ENCODE measurements around the gene MCF2L.

- TF ChIP-seq EZH2phosphoT487 (IDR thresholded peaks at IDR 0.05; ENCODE audit: low read depth) (no peak), CTCF (IDR thresholded peaks at IDR 0.05; ENCODE audit: low read depth, low read length) (no peak)
Observed at GRCh38 chr13:113061271-113061625, 92.2 kb downstream of the MCF2L start.

Measured in OCI-LY3 (cell line).